GM18511 (cell line): ENCODE results near the gene TMEM127.

ENCODE experiments used
- ATAC-seq: cut with Tn5 transposase; IDR thresholded peaks from one replicate; pipeline ENCODE4 v1.9.1; 2021; ENCODE audit warnings: mild to moderate bottlenecking, moderate library complexity; ENCODE audit not compliant: unreplicated experiment

Gene TMEM127

DNA sequence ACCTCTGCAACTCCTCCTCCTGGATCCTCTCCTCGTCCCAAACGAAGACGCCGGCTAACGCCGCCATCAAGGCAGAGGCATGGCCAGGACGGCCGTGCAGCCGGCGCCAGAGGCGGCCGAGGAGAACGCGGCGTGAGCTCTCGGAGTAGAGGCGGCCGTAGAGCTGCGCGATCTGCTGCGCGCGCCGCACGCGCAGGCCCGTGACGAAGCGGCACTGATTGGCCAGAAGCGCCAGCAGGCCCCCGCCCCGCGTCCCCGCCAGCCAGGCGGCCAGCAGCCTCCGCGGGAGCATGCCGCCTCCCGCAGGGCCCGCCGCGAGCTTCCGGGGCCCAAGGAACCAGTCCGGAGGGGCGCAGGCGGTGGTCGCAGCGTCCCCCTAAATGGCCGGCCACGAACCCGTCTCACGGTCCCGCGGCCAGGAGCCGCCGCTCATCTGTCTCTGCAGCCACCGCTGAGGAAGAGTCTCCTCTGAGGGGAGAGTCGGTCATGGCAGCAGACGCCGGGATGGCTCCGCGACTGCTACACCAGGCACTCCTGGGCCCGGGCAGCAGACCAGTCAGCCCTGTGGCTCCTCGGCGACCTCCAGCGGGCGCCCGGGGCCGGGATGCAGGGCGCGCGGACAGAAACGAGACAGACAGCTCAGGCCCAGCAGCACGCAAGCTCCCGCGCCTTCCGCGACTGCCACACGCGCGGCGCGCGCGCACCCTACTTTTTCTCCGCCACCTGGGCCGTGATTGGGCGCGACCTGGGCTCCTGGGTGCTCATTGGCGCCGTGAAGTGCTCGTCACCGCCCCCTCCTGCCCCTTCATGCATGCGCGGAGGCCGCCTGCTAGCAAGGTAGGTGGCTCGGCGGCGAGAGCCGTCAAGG, 57.4 kb downstream of the TMEM127 start, which contains the start of gene STARD7:
Gene STARD7, minus strand, starts transcription at position 685 of the 868 bp plus-strand sequence. Its CDS starts 393 bp downstream, at position 292.
- ATAC-seq = peak; percentile 91

DNA sequence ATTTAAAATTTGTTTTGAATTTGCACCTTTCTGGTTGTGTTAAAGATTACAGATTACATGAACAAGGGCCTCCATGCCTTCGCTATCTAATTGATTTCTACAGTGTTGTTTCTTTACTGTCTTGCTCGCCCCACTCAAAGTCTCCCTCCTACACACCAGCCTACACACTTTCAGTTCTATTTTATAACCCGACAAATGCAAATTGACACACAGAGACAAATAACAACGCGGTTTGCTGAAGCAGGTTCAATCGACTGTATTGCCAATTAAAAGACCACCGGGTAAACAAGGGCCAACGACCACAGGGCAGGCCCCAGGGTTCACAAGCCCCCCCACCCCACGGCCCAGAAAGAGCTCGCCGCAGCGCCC, 58.0 kb downstream of the TMEM127 start:
- ATAC-seq = no peak

DNA sequence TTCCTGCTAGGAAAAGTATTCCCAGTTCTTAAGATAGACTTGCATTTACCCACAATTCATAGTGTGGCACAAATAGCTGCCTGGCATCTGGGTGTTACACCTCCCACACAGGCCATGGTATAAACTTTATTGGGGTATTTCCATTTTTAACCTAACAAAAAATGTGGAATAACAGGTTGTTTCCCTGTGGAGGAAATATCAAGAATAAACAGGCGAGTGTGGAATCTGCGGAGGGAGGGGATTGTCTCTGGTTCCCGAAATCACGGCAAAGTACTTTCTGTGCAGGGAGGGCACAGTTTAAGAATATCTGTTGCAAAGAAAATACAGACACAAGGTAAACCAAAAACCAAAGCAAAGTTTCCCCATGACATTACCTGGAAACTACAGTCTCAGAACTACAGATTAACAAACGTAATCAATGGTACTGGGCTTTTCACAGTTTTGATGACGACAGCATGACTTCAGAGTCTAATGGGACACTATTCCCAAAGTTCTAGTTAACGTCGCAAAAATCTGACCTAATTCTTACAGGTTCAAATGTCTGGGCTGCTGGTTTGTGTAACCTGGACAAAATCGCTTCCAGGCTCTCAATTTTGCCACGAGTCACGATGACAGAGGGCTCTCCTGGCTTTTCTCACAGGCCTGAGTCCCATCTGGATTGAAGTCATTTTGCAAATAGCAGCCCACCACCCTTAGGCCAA, 58.6 kb downstream of the TMEM127 start:
- no peak for ATAC-seq

DNA sequence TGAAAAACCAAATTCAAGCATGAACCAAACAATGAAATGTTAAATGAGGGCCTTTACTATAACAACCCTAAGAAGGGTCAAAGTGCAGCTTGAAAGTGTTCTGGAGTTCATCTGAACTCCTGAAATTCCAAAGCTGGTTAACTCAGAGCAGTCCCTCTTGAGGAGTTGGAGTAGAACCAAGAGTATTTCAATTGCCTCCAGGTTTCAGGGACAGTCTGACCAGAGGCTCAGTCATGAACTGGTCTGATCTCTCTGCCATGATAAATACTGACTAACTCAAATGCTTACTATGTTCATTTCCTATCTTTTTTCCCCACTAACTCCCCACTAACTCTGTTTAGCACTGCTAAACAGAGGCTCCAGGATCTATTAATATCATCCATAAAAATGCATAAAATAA, 59.9 kb downstream of the TMEM127 start:
- no peak for ATAC-seq

DNA sequence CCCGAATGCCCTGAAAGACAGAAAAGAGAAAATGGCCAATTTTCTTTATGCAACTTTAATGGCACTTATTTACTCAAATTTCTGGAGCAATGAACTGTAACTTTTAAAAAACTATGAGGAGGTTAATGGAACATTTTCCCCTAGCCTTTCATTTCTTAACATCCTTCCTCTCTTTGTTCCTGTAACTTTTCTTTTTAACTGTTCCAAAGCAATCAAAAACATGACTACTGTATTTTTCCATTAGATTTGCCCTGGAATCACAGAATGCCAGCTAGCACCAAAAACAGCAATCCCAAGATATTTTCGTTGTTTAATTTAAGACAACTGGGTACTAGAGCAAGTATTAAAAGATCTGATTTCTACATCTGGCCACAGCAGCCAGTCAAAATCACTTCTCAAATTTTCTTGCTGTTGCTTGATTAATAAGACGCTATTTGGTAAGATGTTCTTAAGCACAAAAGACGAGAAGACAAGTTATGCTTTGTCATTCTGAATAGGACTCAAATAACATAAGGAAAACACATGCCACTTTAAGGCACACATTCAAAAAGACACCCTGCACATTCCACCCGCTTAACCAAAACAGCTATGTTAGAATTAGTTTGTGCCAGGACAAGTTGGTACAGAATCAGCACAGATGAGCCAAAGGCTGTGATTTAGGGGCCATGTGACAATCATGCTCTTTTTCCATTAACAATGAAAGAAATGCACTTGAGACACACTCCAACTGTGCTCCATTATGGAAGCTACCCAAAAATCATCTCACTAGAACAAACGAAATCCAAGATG, 60.8 kb downstream of the TMEM127 start:
- no peak for ATAC-seq

DNA sequence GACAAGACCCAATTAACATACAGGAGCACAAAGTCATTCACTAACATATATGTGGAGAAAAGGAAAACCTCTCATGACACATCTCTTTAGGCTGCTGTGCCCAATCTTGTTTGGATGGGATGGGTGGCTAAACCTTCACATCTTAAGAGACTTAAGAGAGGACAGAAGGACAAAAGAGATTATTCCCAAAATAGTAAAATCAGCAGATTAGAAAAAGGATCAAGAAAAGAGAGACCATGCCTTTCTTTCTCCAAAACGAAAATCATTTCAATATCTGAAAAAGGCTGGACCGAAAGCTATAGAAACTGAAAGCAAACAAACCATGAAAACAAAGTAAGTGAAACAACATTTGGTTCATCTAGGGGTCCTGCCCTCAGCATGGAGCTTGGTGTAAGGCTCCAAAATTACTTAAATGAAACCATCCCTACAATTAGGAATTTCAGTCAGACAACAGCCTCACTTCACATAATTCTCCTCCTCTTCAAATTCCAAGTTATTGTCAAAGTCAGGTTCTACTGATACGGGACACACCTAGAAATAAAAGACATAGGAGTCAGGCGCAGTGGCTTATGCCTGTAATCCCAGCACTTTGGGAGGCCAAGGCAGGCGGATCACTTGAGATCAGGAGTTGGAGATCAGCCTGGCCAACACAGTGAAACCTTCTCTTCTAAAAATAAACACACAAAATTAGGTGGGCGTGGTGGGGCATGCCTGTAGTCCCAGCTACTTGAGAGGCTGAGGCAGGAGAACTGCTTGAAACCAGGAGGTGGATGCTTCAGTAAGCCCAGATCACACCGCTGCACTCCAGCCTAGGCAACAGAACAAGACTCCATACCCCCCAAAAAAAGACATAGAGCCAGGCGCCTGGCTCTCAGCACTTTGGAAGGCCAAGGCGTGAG, 62.4 kb downstream of the TMEM127 start:
- ATAC-seq = no peak

DNA sequence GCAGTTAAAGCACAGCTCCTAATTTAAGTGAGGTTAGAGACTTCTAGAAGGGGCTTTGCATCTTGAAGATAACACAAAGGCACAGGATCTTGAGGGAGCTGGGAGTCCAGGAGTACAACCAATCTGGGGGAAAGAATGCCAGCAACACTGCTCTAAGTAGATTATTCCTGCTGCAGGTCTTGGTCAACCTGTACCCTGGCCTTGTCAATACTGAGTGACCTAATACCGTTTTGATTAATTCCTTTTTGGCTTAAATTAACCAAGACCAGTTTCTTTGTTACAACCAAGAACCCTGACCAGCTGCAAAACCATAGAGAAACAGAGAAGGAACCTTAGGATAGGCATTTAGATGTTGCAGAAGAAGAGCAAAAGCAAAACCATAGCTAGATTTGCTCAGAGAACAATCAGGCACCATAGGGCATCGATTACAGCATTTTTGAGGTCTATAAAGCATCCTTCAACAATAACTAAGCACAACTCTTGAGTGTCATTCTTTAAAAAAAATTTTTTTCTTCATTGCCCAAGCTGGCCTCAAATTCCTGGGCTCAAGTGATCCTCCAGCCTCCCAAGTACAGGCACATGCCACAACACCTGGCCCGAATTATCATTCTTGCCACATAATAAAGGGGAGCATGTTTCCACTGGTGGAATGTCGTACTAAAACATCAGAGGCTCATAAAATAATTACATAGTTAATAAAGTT, 63.5 kb downstream of the TMEM127 start:
- ATAC-seq = no peak

DNA sequence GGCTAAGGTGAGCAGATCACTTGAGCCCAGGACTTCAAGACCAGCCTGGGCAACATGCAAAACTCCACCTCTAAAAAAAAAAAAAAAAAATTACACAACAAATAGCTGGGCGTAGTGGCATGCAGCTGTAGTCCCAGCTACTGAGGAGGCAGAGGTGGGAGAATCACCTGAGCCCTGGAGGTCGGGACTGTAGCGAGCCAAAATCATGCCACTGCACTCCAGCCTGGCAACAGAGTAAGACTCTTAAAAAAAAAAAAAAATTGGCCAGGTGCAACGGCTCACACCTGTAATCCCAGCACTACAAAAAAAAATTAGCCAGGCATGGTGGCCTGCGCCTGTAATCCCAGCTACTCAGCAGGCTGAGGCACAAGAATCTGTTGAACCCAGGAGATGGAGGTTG, 64.5 kb downstream of the TMEM127 start:
- ATAC-seq = no peak

DNA sequence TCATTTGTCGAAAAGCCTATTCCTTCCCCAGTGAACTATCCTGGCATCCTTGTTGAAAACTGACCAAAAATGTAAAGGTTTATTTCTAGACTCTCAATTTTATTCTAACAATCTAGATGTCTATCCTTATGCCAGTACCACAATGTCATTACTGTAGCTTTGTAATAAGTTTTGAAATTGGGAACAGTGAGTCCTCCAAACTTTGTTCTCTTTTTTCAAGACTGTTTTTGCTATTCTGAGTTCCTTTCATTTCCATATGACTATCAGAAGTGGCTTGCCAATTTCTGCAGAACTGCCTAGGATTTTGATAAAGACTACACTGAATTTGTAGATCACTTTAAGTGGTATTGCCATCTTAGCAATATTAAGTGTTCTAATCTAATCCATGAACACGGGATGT, 66.9 kb downstream of the TMEM127 start:
- ATAC-seq = no peak
